ENCODE data around the gene GMDS.

The GMDS gene

DNA sequence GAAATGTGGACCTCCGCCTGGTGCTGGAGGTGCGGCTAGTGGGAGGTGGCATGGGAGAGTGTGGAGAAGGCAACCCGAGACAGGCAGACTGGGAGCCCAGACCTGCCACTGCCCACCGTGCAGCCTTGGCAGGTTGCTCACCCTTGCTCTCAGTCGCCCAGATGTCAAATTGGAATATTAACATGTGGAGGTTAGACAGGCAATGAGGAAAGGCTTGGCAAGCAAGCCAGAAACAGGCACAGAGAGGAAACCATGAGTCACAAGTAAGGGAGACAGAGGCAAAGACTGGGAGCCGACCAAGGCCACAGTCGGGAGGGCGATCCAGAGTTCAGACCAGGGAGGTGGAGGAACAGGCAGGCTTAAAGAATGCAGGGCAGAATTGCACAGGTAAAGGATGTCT, 457.5 kb downstream of the GMDS start:
- no peaks in the 10 kb centered on the region for H3K36me3 Mint-ChIP-seq (ENCODE audit: insufficient read depth)
- DNase-seq (no peak), ATAC-seq (replicated peaks) (no peak)
- no peaks in the 10 kb centered on the region for H3K27me3 Mint-ChIP-seq
- no peaks in the 10 kb centered on the region for H3K9me3 Mint-ChIP-seq
- no peak overlapping the region for H3K4me3 Mint-ChIP-seq
- peaks cover 7 to 20% of the 10 kb centered on the region in 2 donors for H3K4me1 Mint-ChIP-seq (ENCODE audit: low read depth in 2 of 2)
- no peak overlapping the region for H3K27ac Mint-ChIP-seq

DNA sequence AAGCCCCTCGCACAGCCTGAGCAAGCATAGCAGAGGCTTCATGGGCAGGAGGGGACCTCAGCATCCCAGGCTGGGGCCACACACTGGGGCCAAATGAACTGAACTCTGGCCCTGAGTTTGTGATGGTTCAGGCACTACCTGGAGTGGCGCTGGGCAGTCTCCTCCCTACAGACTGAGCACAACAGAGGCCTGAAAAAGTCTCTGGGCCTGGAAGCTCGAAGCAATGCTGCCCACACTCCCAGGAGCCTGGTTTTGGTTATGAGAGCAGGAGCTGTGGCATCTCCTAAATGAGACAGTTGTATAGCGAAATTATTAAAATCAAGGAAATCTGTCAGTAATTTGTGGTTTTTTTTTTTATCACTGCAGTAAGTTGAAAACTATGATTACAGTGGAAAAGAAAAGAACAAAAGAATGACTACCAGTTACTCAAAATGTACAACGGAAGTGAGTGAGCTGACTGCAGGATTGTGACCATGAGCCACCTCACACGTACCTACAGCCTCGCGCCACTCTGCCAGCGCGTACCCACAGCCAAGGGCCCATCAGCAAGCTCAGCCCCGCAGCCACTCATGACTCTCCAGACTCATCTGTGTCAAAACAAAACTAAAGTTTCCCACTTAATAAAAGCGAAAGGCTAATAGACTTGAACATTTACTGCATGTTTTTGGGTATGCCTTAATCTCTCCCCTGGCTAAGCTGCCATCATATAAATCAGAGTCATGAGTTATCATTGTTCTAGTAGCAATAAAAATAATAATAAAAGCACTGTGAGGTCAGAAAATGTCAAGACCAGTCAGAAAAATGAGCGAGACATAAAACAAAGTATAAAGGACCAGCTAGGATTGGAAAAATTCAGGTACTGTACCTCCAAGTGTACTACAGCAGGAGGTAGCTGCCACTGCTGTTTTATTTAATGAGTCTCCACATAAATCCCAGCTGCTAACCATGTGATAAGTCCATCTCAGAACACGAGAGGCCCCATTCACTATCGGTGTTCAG, 458.7 kb downstream of the GMDS start:
- no peaks in the 10 kb centered on the region for H3K36me3 Mint-ChIP-seq (ENCODE audit: insufficient read depth)
- no peak for DNase-seq
- peak; percentile 56 for ATAC-seq (replicated peaks)
- peaks cover 7 to 20% of the 10 kb centered on the region in 2 donors for H3K4me1 Mint-ChIP-seq (ENCODE audit: low read depth in 2 of 2)
- no peaks in the 10 kb centered on the region for H3K27me3 Mint-ChIP-seq
- peak overlapping the region; percentile 13 to 51 for H3K4me3 Mint-ChIP-seq
- H3K27ac Mint-ChIP-seq, result peak overlapping the region in 1 of 2 donors; percentile 75
- no peaks in the 10 kb centered on the region for H3K9me3 Mint-ChIP-seq

DNA sequence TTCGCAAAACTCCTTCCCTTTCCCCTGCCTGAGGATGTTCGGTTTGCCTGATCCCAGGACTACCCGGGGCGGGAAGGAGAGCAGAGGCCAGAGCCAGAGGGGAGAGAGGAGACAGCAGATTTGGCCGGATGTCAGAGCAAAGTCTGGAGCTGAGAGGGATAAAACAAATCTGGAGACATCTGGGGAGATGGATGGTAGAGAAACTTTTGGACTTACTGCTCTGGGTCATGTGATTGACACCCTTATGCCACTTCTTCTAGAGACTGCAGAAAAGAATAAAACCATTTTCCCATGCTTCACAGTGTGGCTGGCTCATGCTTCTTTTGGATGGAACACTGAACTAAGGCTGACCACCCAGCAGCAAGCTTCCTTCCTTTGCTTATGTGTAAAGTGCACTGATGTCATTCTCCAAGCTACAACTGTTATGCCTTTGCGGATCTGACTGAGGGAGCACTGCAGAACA, 461.0 kb downstream of the GMDS start:
- DNase-seq (no peak), ATAC-seq (replicated peaks) (no peak)
- Mint-ChIP-seq H3K4me1 (ENCODE audit: low read depth in 2 of 2) (peaks cover 7 to 20% of the 10 kb centered on the region in 2 donors), H3K9me3 (no peaks in the 10 kb centered on the region), H3K4me3 (no peak overlapping the region), H3K36me3 (ENCODE audit: insufficient read depth) (no peaks in the 10 kb centered on the region), H3K27me3 (no peaks in the 10 kb centered on the region), H3K27ac (no peak overlapping the region)

DNA sequence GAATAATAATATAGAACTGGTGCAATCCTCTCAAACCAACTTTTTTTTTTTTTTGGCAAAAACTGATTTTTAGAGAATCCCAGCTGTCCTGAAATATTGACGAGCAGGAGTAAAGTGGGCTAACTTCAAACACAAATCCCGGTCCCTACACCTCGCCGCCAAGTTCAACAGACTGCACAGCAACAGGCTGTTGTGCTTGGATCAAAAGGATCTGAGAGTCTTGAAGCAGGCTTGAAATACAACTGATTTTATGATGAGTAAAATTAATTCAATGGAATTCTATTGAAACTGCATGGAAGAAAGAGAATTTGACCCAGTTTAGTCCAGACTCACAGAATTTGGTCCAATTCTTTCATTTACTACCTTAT, 463.6 kb downstream of the GMDS start:
- Mint-ChIP-seq H3K4me1 (ENCODE audit: low read depth in 2 of 2) (peaks cover 1 to 5% of the 10 kb centered on the region in 2 donors), H3K36me3 (ENCODE audit: insufficient read depth) (no peaks in the 10 kb centered on the region), H3K9me3 (no peaks in the 10 kb centered on the region), H3K27ac (peak overlapping the region; percentile 36 to 48), H3K4me3 (no peak overlapping the region), H3K27me3 (no peaks in the 10 kb centered on the region)
- ATAC-seq (replicated peaks), result no peak
- DNase-seq, result no peak

DNA sequence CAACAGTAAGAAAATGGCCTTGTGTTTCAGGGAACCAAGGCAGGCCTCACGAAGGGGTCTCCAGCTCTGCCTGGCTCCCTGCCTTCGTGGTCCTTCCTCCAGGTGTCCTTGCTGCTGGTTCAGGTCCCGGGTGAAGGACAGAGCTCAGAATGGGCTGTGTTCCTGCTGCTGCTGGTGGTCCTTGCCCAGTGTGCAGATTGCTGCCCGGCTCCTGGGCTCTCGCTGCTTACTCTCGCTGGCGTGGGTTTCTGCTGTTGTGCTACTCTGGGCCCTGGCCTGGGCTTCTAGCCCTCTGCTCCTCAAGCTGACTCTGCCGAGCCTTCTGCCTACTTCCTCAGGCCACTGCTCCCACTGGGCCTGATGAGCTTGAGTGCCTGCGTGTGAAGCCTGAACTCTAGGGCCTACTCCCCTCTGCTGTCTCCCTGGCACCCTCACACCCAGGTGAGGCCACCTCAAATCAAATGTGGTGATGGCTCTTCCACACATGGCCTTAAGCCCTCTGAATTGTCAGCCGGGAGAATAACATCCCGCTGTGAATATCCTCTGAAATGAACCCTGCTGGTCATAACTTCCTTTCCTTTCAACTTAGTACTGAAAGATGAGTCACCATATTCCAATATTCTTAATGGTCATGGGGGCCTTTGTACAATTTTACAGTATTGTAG, 464.1 kb downstream of the GMDS start:
- Mint-ChIP-seq H3K4me3 (no peak overlapping the region), H3K4me1 (ENCODE audit: low read depth in 2 of 2) (no peaks in the 10 kb centered on the region), H3K27ac (peak overlapping the region; percentile 36 to 48), H3K36me3 (ENCODE audit: insufficient read depth) (no peaks in the 10 kb centered on the region), H3K9me3 (no peaks in the 10 kb centered on the region), H3K27me3 (no peaks in the 10 kb centered on the region)
- DNase-seq (no peak), ATAC-seq (replicated peaks) (no peak)

DNA sequence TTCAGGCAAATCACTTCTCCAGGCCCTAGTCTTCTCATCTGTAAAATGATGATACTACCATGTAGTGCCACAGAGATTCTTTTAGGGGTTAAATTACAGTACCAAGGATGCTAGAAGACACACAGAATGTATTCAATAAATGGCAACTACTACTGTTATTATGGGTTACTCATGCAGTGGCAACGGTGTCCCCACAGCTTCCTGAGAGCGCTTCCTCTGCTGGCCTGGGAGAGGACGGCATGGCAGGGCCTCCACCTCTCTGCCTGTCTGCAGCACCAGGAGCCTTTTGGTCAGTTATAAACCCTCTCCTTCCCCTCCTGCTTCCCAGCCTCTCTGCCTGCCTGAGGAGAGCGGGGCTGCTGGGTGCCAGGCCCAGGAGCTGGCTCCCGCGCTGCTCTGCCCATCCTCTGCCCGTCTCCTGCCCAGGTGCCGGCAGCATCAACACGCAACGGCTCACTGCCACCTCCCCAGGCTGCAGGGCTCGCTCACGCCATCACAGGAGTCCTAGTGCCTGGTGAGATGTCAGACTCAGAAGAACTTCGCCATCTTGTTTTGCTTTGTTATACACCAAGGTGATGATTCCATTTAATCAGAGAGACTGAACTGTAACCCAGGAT, 465.0 kb downstream of the GMDS start:
- DNase-seq (no peak), ATAC-seq (replicated peaks) (no peak)
- Mint-ChIP-seq H3K27ac (no peak overlapping the region), H3K9me3 (no peaks in the 10 kb centered on the region), H3K4me1 (ENCODE audit: low read depth in 2 of 2) (no peaks in the 10 kb centered on the region), H3K27me3 (no peaks in the 10 kb centered on the region), H3K4me3 (no peak overlapping the region), H3K36me3 (ENCODE audit: insufficient read depth) (no peaks in the 10 kb centered on the region)

DNA sequence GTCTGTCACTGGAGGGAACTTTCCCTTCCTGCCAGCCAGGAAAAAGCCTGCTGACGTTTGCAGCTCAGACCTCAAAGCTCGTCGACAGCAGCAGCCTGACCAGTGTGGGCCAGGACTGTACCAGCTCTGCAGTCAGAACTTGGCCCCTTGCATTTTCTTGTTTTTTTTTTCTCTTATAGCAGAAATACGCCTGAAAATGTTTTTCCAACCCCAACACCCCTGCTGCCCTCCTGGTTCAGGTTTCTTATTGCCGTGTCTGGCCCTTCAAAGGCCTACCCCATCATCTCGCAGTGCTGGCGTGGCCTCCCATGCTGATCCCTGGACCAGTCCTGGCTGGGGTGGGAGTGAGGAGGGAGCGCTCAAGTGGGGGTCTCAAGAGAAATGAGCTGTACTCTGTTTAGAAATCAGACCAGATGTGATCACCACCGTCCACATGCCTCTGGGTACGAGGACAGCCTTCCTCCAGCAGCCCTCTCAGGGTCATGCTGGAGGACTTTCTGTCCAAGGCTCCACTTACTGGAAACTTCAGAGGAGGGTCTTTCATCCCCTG, 466.6 kb downstream of the GMDS start:
- Mint-ChIP-seq H3K36me3 (ENCODE audit: insufficient read depth) (no peaks in the 10 kb centered on the region), H3K9me3 (no peaks in the 10 kb centered on the region), H3K4me3 (no peak overlapping the region), H3K27ac (no peak overlapping the region), H3K4me1 (ENCODE audit: low read depth in 2 of 2) (peaks cover 0 to 6% of the 10 kb centered on the region in 2 donors), H3K27me3 (no peaks in the 10 kb centered on the region)
- DNase-seq, result no peak
- ATAC-seq (replicated peaks), result no peak

DNA sequence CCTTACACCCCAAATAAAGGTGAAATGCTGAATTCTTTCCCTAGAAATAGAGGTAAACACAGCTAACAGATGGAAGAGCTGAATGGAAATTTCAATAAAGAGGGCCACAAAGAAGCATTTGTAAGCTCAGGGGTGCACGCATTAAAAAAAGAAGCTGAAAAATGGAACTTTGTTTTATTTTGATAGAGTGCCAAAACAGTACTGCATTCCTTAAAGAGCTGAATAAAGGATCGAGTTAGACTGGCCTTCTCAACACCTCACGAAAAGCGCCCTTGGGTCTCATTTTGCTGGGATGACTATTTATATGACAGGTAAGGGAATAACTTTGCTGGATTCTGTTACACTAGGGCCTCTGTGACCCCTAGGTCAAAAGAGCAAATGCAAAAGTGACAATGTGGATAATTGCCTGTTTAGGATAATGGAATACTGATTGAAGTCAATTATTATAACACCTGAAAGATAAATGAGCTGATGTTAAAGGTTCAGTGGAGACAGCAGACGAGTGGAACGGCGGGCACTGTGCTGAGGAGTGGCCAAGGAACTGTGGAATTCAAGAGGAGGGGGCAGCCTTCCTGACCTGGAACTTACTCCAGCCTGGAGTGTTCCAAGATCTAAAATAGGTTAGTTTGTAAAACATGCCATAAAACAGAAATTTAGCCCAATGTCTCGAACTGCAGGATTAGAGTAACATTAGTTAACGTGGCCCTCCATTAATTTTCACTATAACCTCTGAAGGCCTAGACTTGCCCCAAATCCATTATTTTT, 467.3 kb downstream of the GMDS start:
- no peaks in the 10 kb centered on the region for H3K36me3 Mint-ChIP-seq (ENCODE audit: insufficient read depth)

DNA sequence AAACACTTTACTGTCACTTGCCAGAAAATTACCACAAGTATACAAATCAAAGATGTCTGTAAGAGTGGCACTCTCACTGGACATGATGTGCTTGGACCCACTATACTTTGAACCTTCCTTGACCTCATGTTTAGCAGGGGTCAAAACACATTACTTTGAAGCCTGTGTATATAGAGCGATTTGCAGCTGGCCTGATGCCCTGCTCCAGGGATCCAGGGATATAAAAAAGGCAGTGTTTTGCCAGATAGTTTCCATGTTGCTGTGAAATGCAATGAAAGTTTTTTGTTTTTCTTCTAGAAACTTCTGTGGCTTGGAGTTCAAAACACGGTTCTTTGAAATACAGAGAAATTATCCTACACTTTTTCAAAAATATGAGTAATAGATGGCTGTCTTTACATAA, 470.0 kb downstream of the GMDS start:
- DNase-seq (no peak), ATAC-seq (replicated peaks) (no peak)
- no peaks in the 10 kb centered on the region for H3K9me3 Mint-ChIP-seq
- H3K4me3 Mint-ChIP-seq, result no peak overlapping the region
- peaks cover 0 to 5% of the 10 kb centered on the region in 2 donors for H3K27me3 Mint-ChIP-seq
- H3K36me3 Mint-ChIP-seq (ENCODE audit: insufficient read depth), result no peaks in the 10 kb centered on the region
- H3K4me1 Mint-ChIP-seq (ENCODE audit: low read depth in 2 of 2), result peaks cover 16 to 19% of the 10 kb centered on the region in 2 donors
- no peak overlapping the region for H3K27ac Mint-ChIP-seq

More for the DNA sequence above, 467.3 kb downstream of the GMDS start:
- DNase-seq (no peak), ATAC-seq (replicated peaks) (no peak)
- H3K9me3 Mint-ChIP-seq, result no peaks in the 10 kb centered on the region
- H3K27ac Mint-ChIP-seq, result no peak overlapping the region
- H3K4me3 Mint-ChIP-seq, result no peak overlapping the region
- H3K4me1 Mint-ChIP-seq (ENCODE audit: low read depth in 2 of 2), result peaks cover 4 to 10% of the 10 kb centered on the region in 2 donors
- H3K27me3 Mint-ChIP-seq, result no peaks in the 10 kb centered on the region

DNA sequence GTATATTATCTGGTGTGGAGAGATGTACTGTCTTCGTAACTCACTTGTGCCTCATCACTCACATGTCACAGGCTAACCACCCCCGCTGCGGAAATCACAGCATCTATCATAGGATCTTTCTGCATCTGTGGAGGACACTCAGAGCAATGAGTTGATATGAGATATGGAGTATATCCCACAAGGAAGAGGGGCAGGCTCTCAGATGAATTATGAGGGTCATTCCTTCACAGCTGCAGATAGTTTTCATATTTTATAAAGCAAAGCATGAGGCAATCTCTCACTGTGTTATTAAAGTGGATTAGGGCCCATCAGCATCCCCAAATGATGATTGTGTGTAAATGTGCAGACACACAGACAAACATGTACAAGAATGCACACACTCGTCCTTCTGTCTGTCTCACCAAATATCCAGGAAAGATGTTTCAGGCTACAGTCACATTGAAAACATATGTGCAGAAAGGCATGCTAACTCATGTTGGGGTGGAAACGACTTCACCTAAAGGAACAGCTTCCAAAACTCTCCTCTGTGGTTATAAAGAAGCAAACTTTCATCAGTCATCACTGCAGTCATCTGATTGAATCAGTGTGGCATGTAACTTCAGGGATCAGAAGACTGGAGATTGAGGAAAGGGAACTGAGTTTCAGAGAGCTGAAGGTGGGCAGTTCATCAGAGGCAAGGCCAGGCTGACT, 471.0 kb downstream of the GMDS start:
- peaks cover 24 to 27% of the 10 kb centered on the region in 2 donors for H3K4me1 Mint-ChIP-seq (ENCODE audit: low read depth in 2 of 2)
- ATAC-seq (replicated peaks), result no peak
- H3K9me3 Mint-ChIP-seq, result no peaks in the 10 kb centered on the region
- H3K27ac Mint-ChIP-seq, result peak overlapping the region in 1 of 2 donors; percentile 36
- H3K36me3 Mint-ChIP-seq (ENCODE audit: insufficient read depth), result no peaks in the 10 kb centered on the region
- DNase-seq, result no peak
- peaks cover 0 to 5% of the 10 kb centered on the region in 2 donors for H3K27me3 Mint-ChIP-seq
- H3K4me3 Mint-ChIP-seq, result no peak overlapping the region

DNA sequence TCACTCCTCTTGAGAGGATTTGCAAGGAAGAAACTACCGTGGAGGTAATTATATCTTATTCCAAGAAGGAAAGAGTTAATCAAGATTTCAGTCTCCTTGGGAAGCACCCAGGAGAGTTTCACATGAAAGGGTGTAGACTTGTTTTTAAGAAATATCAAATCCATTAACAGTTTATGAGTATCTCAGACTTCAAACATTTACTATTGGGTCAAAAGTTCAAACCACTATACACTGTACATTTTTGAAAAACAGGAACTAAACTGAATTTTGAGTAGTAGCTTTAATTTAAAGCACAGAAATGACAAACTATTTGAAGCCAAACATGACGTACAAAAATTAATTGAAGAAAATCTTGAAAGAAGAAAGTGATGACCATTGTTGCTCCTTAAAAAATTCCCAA, 471.7 kb downstream of the GMDS start:
- Mint-ChIP-seq H3K36me3 (ENCODE audit: insufficient read depth) (no peaks in the 10 kb centered on the region), H3K27me3 (peaks cover 0 to 5% of the 10 kb centered on the region in 2 donors), H3K9me3 (no peaks in the 10 kb centered on the region), H3K27ac (peak overlapping the region in 1 of 2 donors; percentile 36), H3K4me1 (ENCODE audit: low read depth in 2 of 2) (peaks cover 24 to 27% of the 10 kb centered on the region in 2 donors), H3K4me3 (no peak overlapping the region)
- ATAC-seq (replicated peaks), result no peak
- no peak for DNase-seq

DNA sequence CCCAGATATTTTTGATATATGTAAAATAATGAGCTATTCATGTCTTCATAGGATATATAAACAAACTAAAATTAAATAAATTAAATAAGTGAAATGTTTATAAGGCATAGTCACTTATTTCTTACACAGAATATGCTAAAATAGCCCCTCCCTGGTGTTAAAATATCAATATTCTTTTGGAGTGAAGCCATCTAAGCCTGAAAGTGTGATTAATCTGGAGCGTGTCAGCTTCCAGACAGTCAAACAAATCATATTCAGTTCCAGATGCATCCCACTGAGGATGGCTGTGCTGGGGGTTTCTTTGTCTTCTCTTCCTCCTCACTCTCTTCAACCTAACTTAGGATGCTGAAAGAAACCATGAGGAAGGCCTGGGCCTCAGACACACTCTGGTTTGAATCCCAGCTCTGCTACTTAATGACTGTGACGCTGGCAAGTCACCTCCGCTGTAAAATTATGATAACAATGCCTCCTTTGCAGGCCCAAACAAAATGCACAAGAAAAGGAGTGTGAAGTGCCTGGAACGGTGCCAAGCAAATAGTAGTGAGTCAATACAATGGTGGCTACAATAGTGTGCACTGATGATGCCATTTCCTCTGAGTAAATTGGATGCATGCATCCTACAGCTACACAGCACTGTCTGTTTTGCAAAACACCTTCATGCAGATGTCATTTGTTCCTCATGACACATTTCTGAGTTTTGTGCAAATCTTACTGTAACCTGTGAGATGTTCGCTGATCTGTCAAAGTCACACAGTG, 474.3 kb downstream of the GMDS start:
- no peak for DNase-seq
- Mint-ChIP-seq H3K9me3 (no peaks in the 10 kb centered on the region), H3K36me3 (ENCODE audit: insufficient read depth) (no peaks in the 10 kb centered on the region), H3K4me3 (peak overlapping the region; percentile 62 to 67), H3K27me3 (peaks cover 0 to 5% of the 10 kb centered on the region in 2 donors), H3K4me1 (ENCODE audit: low read depth in 2 of 2) (peaks cover 24 to 32% of the 10 kb centered on the region in 2 donors), H3K27ac (peak overlapping the region in 1 of 2 donors; percentile 9)
- ATAC-seq (replicated peaks), result no peak
